GM12891 (cell line): ENCODE data around the gene NRP2.

Source experiments
- PAX5 ChIP-seq: IDR thresholded peaks from 2 replicates; pipeline ENCODE4 v1.6.1; 2011; ENCODE audit warnings: low read length, moderate library complexity, mild to moderate bottlenecking; ENCODE audit not compliant: insufficient read depth, severe bottlenecking
- POLR2A ChIP-seq: IDR thresholded peaks from 2 replicates; pipeline ENCODE4 v1.6.1; 2011; ENCODE audit warnings: low read depth, low read length, control low read depth
- POLR2AphosphoS5 ChIP-seq: IDR thresholded peaks from 2 replicates; pipeline ENCODE4 v1.6.1; 2011; ENCODE audit warnings: low read depth, low read length, control low read depth
- SPI1 ChIP-seq: IDR thresholded peaks from 2 replicates; pipeline ENCODE4 v1.6.1; 2011; ENCODE audit warnings: low read depth, low read length, control low read depth

DNA sequence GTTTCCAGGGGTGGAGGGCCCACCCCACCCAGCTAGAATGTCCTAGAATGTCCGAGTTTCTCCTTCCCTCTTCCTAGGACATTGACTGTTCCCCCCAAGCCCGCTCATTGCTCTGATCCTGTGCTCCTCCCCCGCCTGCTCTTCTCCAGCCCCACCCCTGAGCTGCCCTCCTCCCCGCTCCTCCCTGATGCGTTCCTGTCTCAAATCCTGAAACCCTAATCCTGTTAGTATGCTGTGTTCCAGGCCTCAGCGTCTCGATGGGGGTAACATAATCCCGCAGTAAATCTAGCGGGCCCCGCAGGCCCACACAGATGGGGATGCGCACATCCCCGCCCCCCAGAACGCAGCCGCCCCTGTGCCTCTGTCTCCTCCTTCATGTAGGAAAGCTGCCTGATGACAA, 51.3 kb downstream of the NRP2 start:
- TF ChIP-seq SPI1, result no peak
- no peak for TF ChIP-seq POLR2A
- no peak for TF ChIP-seq POLR2AphosphoS5
- TF ChIP-seq PAX5, result no peak
